HG02610 (cell line): Measurements from ENCODE around the gene RENBP.

Experiments
- ATAC-seq: cut with Tn5 transposase; IDR thresholded peaks from one replicate; pipeline ENCODE4 v1.9.1; 2021; ENCODE audit warnings: mild to moderate bottlenecking, moderate library complexity; ENCODE audit not compliant: unreplicated experiment

The RENBP gene

DNA sequence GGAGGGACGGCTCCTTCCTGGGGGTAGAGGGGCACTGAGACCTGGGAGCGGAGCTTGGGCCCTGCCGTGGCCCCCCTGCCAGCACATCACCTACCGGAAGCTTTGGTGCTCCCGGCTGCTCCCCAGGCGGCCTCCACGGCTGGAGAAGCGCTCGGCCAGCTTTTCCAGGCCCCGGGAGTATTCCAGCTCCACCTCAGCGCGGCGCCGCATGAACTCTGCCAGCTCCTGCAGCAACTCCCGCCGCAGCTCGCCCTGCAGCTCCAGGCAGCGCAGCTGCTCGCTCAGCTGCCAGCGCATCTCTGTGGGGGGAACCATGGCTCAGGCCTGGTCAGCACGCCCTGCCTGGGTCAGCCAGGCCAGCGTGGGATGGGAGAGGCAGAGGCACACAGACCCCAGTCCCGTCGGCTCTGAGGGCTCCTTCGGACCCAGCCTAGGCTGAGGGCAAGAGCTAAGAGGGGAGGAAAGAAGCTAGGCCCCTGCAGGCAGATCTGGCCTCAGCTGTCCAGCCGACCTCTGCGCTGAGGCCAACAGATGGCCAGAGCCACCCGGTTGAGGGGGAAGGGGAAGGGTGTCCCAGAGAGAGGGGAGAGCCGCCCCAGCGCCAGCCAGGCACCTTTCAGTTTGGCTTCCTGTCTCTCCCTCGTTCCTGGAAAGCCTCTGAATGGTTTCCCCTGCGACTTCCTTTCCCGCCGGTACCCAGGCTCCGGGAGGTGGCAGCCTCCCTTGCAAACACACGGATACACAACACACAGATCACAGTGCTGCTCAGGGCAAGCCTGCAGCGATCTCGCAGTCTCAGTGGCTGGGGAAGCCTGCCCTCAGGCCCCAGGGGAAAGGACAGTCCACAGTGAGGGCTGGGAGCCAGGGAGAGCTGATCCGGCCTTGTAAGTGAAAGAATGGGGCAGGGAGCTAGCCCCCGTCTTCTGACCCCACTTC, 22.7 kb downstream of the RENBP start:
- ATAC-seq, result no peak

DNA sequence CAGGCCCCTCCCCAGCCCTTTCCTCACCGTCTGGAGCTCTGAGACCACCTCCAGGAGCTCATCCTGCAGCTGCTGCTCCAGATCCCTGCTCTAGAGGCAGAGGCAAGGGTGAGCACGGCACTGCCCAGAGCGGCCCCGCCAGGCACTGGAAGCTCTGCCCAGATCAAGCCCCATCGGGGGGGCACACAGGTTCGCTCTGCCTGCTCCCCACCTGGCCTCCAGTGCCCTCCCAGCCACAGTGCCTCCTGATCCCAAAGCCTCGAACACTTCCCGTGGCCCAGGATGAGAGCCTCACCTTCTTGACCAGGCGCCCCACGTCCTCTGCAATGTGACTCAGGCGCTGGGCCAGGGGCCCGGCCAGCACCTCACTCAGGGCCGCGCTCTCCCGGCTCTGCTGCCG, 23.4 kb downstream of the RENBP start:
- ATAC-seq, result no peak

DNA sequence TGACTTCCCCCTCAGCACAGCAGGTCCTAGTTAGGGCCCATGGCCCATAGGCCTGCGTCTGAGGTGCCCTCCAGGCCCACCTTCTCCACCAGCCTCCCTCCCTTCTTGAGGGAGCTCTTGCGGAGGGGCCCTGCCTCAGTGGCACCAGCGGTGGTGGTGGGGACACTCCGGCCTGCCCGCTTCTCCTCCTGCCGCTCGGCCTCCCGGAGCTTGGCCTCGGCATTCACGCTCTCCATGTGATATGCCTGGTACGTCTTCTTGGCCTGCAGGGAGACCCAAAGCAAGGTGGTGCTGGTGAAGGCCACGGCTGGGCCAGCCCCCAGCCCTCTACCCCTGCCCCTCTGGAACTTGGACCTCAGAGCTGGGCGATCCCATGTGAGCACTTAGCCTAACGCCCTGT, 23.9 kb downstream of the RENBP start:
- ATAC-seq, result no peak

DNA sequence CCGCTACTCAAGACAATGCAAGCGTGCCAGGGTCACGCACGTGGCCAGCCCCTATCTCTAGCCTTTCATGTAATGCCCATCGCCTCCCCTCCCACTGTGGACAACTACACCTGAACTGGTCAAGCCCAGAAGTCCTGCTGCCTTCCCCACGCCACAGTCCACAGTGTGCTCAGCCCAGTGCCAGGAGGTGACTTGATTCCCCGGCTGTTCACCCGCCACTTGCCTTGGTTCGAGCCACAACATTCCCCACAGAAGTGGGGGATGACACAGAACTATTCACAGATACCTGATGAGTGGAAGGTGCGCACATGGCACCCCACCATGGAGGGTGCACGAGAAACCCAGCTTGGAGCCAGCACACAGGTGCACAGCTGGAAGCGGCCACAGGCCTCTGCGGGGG, 25.2 kb downstream of the RENBP start:
- ATAC-seq, result no peak

DNA sequence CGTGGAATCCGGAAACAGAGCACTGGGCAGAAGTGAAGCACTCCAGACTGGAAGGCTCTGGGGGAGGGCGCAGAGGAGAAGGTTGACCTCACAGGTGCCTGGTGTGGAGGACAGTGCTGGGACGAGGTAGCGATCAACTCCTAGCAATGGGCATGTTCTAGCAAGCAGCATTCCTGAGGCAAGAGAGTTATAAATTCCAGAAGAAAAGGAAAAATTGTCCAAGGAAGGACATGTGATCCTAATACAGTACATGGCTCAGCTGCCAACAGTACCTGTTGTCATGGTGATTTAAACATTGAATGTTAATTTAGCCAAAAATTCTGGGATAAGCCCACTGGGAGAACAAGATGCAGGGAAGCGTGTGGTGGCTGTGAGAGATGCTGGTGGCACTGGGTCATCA, 26.6 kb downstream of the RENBP start:
- ATAC-seq, result no peak

DNA sequence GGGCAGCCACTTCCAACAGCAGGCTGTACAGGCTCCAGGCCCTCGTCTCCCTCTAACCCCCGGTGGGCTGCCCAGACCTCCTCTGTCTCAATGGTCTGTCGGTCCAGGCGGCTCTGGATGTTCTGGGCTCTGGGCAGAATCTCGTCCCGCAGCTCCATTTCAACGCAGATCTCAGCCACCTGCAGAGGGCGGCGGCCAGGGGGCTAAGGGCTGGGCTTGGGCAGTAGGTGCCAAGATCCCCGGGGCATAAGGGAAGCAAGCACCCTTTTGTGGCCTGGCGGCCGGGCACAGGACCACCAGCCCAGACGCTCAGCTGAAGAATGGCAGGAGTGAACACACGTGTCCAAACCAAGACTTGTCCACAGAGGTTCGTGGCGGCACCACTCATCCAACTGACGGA, 30.7 kb downstream of the RENBP start:
- no peak for ATAC-seq

DNA sequence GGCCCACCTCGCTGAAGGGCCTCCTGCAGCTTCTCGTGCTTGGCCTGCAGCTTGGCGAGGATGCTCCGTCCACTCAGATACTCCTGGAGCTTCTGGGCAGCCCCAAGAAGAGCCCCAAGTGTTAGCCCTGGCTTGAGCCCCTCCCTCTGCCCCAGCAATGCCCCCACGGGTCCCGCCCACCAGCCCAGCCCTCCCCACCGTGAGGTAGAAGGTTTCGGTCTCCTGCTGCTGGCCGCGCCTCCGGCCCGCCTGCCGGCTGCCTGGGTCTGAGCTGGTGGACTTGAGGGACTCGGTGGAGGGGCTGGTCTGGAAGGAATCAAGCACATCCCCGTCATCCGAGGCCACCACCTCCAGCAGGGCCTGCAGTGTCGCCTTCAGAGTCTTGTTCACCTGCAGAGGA, 31.2 kb downstream of the RENBP start:
- ATAC-seq, result no peak

DNA sequence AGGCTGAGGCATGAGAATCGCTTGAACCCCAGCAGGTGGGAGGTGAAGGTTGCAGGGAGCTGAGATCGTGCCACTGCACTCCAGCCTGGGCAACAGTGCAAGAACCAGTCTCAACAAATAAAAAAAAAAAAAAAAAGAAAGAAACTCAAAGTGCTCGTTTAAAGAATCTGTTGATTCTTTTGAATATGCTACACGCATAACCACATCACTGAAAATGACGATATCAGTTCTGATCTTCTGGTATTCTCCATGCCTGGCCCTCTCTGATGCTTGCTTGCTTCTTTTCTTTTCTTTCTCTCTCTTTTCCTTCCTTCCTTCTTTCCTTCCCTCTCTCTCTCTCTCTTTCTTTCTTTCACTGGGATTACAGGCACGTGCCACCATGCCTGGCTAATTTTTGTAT, 32.6 kb downstream of the RENBP start:
- ATAC-seq, result no peak

DNA sequence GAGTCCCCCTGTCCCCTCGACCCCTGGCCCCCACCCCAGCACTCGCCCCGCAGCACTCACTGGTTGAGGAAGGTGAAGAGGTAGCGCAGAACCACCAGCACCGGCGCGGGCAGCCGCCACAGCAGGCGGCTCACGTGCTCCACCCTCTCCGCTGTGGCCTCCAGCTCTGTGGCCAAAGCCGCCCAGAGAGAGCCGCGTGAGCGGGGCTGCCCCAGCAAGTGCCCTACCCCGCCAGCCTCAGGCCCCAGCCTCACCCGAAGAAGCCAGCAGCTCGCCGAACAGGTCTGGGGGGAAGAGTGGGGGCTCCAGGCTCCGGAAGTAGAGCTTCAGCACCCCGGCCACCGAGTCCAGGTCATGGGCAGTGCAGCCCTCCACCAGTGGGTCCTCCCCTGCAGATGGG, 34.0 kb downstream of the RENBP start:
- no peak for ATAC-seq

DNA sequence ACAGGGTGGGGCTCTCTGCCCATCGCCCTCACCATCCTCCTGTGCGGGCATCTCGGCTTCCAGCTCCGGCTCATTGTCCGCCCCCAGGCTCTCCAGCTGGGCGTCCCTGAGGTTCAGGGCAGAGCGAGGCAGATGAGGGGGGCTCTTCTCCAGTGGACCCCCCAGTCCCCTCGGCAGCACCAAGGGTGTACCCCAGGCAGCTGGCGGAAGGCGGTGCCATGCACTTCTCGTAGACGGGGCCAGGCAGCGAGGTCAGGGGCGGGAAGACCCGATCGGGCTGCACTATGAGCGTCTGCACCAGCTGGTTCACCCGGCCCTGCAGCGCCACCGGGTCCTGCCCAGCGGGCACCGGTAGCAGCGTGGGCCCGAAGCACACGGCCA, 34.5 kb downstream of the RENBP start:
- no peak for ATAC-seq

DNA sequence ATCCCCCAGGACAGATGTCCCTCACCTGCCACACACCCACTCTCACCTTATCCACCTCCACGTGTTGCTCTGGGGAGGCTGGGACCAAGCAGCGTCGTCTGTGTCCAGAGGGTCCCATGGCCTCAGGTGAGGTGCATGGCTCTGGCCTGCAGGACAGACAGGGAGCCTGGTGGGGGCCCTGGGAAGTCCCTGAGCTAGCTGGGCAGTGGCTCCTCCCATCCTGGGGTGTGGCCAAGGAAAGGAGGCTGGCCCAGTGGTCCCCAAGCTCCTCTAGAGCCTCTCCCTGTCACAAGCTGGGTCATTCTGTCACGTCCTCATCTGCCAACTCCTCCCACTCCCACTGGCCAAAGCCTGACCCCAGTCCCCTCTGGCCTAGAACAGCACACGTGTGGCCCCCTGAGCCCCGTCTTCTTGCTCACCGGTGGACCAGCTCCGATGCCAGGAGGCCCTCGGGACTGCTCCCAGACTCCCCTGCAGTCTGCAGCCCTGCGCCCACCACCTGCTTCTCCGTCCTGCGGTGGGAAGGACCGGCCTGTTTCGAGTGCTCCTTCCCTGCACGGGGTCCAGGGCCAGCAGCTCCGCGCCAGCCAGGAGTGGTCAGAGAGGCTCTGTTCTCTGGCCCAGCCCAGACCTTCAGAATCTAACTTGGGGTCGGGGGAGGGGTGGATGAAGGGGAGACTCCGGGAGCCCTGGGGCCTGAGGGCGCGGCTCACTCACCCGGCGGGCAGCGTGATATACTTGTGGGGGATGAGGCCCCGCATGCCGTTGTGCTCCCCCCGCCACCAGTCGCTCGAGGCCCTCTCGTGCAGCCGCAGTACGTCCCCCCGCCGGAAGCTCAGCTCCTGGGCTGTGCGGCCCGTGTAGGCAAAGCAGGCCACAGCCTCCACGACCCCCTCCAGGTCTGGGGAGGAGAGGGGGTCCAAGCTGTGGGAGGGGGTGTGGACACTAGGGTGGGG, 35.1 kb downstream of the RENBP start:
- ATAC-seq, result no peak

DNA sequence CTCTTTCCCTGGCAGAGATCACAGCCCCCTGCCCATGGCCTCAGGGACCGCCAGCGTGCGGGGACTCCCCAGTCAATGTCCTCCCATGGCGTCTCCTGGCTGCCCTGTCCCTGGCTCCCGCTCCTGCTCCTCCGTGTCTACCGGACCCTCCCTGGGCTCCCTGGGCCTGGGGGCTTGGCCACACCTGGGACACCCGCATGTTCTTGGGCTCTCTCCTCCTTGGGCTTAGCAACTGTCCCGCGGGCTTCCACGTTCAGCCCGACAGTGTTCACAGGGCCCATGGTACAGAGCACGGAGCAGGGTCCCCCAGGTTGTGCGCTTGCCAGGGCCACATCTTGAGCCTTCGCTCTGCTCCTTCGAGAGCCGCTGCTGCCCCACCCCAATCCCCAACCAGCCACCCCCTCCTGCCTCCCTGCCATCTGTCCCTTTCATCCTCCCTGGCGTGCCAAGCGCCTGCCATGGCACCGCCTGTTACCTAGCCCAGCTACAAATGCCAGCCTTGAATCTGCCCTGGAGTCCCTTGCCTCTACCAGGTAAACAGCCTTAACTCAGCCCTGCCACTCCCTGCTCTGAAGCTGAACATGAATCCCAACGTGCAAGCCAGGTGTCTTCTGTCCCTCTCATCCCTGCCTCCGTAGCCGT, 36.1 kb downstream of the RENBP start:
- ATAC-seq, result no peak

DNA sequence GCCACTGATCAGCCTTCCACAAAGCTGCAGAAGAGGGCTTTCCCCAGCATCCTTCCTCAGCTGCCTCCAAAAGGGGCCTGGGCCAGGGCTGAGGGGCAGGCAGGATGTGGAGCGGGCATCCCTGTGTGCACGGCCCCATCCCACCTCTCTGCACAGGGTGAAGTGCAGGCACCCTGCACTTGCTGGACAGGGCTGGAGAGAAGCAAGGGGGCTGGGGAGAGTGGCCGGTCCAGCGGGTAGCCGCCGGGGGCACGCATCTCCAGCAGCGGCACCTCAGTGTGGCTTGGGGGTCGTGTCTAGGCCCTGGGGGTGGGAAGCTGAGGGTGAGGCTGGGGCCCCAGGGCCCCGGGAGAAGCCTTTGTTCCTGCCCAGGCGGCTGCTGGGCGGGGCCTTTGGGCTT, 37.0 kb downstream of the RENBP start:
- ATAC-seq, result no peak

DNA sequence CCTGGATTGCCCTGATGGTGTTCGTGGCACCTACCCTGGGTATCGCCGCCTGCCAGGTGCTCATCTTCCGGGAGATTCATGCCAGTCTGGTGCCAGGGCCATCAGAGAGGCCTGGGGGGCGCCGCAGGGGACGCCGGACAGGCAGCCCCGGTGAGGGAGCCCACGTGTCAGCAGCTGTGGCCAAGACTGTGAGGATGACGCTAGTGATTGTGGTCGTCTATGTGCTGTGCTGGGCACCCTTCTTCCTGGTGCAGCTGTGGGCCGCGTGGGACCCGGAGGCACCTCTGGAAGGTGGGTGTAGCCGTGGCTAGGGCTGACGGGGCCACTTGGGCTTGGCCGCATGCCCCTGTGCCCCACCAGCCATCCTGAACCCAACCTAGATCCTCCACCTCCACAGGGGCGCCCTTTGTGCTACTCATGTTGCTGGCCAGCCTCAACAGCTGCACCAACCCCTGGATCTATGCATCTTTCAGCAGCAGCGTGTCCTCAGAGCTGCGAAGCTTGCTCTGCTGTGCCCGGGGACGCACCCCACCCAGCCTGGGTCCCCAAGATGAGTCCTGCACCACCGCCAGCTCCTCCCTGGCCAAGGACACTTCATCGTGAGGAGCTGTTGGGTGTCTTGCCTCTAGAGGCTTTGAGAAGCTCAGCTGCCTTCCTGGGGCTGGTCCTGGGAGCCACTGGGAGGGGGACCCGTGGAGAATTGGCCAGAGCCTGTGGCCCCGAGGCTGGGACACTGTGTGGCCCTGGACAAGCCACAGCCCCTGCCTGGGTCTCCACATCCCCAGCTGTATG, 38.1 kb downstream of the RENBP start:
- ATAC-seq, result no peak

DNA sequence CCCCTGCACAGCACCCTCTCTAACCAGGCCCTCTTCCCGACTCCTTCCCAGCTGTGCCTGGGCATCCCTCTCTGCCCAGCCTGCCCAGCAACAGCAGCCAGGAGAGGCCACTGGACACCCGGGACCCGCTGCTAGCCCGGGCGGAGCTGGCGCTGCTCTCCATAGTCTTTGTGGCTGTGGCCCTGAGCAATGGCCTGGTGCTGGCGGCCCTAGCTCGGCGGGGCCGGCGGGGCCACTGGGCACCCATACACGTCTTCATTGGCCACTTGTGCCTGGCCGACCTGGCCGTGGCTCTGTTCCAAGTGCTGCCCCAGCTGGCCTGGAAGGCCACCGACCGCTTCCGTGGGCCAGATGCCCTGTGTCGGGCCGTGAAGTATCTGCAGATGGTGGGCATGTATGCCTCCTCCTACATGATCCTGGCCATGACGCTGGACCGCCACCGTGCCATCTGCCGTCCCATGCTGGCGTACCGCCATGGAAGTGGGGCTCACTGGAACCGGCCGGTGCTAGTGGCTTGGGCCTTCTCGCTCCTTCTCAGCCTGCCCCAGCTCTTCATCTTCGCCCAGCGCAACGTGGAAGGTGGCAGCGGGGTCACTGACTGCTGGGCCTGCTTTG, 38.9 kb downstream of the RENBP start:
- no peak for ATAC-seq

DNA sequence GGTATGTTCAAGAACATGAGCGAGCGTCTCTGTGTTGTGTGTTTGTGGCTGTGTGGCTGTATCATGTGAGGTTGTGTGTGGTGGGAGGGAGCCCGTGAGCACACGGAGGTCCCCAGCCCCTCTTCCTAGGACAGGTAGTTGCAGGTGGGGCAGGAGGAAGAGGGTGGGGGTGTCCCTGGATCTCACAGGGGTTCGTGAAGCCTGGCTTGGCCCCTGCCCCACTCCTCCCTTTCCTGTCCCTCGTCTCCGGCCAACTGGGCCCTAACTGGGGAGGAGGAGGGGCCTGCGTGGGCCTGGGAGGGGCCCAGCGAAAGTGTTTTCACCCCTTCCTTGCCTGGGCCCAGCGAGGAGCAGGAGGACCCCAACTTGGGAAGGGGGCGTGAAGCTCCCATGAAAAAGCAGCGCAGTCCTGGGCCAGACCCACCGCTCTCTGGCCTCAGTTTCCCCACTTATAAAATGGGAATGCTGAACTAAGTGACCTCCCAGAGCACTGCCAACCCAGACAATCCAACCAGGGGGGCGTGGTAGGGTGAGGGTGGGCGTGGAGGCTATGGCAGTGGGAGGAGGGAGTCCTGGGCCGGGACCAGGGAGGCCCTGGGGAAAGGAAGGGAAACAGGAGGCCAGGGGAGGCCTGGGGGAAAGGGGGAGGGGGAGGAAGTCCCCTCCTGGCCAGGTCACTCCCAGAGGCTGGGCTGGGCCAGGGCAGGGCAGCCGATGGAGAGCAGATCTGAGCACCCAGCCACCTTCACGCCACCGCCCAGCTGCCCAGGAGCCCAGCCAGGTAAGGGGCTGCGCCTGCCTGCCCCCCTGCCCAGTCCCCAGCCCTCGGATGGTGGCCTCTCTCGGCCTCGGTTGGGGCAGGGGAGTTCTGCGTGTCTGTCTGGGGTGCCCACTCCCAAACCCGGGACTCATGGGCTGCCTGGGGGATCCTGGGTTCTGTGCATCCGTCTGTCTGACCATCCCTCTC, 40.2 kb downstream of the RENBP start, which contains the start of gene AVPR2:
AVPR2 (plus strand) TSS at position 683 of the 967 bp plus-strand sequence. CDS start 473 bp downstream, outside the sequence.
- no peak for ATAC-seq

DNA sequence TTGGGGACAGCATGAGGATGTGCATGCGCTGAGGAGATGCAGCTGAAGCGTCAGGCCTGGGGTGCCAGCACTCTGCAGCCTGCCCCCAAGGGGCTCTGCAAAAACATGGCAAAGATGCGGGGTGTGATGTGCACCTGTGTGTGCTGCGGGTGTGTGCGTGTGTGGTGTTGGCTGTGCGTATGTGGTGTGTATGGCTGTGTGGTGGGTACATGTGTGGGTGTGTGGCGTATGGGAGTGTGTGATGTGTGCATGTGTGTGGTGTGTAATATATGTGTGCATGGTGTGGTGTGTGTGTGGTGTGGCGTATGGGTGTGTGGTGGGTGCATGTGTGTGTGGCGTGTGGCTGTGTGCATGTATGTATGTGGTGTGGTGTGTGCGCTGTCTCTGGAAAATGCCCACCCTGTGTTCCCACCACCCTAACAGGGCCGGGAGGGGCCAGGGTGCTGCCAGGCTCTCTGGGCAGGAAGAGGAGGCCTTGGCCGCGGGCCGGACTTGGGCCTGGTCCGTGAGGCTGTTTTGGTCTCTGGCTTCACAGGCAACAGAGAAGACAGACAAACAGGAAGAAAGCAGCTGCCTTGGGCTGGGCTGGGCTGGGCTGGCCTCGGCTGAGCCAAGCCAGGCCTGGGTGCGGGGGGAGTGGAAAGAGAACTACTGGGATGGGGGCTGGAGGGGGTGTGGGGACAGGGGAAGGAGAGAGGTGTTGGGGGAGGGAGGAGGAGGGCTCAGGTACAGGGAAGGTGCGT, 41.0 kb downstream of the RENBP start:
- no peak for ATAC-seq

DNA sequence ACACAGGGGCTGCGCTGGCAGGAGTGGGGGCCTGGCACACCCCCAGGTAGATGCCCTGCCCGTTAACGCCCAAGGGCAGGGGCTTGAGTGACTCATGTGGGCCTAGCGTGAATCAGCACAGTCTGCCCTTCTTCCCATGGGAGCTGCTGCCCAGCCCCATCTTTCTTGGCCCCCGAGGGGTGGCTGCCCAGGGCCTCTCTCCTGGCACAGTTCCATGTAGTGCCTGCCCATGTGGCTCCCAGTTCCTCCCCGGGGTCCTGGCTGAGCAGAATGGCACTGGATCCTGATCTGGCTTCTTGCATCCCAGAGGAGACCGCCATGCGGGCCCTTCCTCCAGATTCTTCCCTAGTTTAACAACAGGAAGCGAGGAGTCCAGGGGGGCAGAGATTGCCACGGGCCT, 42.1 kb downstream of the RENBP start:
- no peak for ATAC-seq
